ENCODE results near the gene SLC7A14. TPM values are rescaled to one million over a fixed set of nuclear protein-coding genes. Genes with fewer than 3 reads are reported as not detected.

SLC7A14 gene
- total and polyA plus RNA-seq, 2 of the 13 experiments (the other 11 are each of a cell fraction or from before 2014, with no cell fraction given), result not detected

DNA sequence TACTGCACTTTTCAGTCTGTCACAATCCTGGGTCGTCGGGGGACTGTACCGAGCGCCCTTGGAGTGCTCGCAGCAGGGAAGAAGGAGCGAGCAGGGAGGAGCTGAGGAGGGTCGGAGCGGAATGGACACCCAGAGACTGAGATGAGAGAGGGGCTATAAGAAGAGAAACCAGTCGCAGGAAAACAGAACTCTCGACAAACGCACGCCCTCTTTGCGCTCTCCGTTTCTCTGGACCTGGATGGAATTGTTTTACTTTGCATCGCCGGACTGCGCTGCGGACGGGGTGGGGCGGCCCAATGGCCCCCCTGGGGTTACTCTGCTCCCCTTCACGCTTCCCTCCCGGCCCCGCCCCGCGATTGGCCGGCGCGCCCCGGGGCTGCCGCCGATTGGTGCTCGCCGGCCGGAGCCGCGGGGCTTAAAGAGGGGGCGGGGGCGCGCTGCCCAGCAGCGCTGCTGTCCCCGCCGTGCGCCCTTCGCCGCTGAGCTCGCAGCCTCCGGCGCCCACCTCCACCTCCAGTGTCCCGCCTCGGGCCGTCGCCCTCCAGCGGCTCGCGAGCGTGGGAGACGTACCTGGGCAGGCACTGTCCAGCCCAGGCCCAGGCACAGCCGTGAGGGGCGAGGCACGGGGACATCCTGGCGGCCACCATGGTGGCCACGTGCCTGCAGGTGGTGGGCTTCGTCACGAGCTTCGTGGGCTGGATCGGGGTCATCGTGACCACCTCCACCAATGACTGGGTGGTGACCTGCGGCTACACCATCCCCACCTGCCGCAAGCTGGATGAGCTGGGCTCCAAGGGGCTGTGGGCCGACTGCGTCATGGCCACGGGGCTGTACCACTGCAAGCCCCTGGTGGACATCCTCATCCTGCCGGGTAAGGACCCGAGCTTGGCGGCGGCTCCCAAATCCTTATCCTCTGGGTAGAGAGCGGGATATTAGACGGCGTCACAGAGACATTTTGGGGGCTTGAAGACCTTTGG, 167.2 kb downstream of the SLC7A14 start, which contains the start of gene CLDN11 (continued):
- TF ChIP-seq ZBTB42 (CRISPR knock-in tag; IDR thresholded peaks at IDR 0.05) (no peak), SP1 (IDR thresholded peaks at IDR 0.05) (no peak), SP1 (CRISPR knock-in tag; IDR thresholded peaks at IDR 0.05) (no peak), HOXA9 (CRISPR knock-in tag; IDR thresholded peaks at IDR 0.05; ENCODE audit: borderline replicate concordance) (no peak), RBFOX2 (IDR thresholded peaks at IDR 0.05; ENCODE audit: low read depth, low read length) (peak; percentile 60), NR1H2 (CRISPR knock-in tag; IDR thresholded peaks at IDR 0.05; ENCODE audit: borderline replicate concordance, low read depth) (no peak), ZNF143 (CRISPR knock-in tag; IDR thresholded peaks at IDR 0.05) (no peak), ZNF614 (CRISPR knock-in tag; IDR thresholded peaks at IDR 0.05; ENCODE audit: borderline replicate concordance) (no peak), MAF1 (CRISPR knock-in tag; IDR thresholded peaks at IDR 0.05; ENCODE audit: borderline replicate concordance) (no peak), ZC3H4 (CRISPR knock-in tag; IDR thresholded peaks at IDR 0.05; ENCODE audit: borderline replicate concordance) (no peak), ZNF530 (CRISPR knock-in tag; IDR thresholded peaks at IDR 0.05; ENCODE audit: low read depth) (no peak), SALL2 (CRISPR knock-in tag; IDR thresholded peaks at IDR 0.05) (no peak), HDAC6 (IDR thresholded peaks at IDR 0.05; ENCODE audit: low read depth, low read length) (no peak), XBP1 (CRISPR knock-in tag; IDR thresholded peaks at IDR 0.05) (no peak), ZNF792 (CRISPR knock-in tag; IDR thresholded peaks at IDR 0.05) (no peak), NCOA2 (CRISPR knock-in tag; IDR thresholded peaks at IDR 0.05) (no peak), ZNF883 (CRISPR knock-in tag; IDR thresholded peaks at IDR 0.05; ENCODE audit: not compliant biosample characterization) (no peak), PLRG1 (conservative IDR thresholded peaks at IDR 0.05) (no peak), RFX5 (IDR thresholded peaks at IDR 0.05; ENCODE audit: low read depth, low read length) (no peak), HOXA7 (CRISPR knock-in tag; IDR thresholded peaks at IDR 0.05) (no peak), CCDC6 (CRISPR knock-in tag; IDR thresholded peaks at IDR 0.05) (no peak), ZNF670 (CRISPR knock-in tag; IDR thresholded peaks at IDR 0.05; ENCODE audit: borderline replicate concordance) (no peak)
- TF ChIP-seq, protein P1, sequence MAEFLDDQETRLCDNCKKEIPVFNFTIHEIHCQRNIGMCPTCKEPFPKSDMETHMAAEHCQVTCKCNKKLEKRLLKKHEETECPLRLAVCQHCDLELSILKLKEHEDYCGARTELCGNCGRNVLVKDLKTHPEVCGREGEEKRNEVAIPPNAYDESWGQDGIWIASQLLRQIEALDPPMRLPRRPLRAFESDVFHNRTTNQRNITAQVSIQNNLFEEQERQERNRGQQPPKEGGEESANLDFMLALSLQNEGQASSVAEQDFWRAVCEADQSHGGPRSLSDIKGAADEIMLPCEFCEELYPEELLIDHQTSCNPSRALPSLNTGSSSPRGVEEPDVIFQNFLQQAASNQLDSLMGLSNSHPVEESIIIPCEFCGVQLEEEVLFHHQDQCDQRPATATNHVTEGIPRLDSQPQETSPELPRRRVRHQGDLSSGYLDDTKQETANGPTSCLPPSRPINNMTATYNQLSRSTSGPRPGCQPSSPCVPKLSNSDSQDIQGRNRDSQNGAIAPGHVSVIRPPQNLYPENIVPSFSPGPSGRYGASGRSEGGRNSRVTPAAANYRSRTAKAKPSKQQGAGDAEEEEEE (CRISPR knock-in tag; IDR thresholded peaks at IDR 0.05; ENCODE audit: borderline replicate concordance), result no peak
- TF ChIP-seq, protein P2, sequence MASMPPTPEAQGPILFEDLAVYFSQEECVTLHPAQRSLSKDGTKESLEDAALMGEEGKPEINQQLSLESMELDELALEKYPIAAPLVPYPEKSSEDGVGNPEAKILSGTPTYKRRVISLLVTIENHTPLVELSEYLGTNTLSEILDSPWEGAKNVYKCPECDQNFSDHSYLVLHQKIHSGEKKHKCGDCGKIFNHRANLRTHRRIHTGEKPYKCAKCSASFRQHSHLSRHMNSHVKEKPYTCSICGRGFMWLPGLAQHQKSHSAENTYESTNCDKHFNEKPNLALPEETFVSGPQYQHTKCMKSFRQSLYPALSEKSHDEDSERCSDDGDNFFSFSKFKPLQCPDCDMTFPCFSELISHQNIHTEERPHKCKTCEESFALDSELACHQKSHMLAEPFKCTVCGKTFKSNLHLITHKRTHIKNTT (CRISPR knock-in tag; IDR thresholded peaks at IDR 0.05), result no peak
- TF ChIP-seq, protein P3, sequence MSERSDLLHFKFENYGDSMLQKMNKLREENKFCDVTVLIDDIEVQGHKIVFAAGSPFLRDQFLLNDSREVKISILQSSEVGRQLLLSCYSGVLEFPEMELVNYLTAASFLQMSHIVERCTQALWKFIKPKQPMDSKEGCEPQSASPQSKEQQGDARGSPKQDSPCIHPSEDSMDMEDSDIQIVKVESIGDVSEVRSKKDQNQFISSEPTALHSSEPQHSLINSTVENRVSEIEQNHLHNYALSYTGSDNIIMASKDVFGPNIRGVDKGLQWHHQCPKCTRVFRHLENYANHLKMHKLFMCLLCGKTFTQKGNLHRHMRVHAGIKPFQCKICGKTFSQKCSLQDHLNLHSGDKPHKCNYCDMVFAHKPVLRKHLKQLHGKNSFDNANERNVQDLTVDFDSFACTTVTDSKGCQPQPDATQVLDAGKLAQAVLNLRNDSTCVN (CRISPR knock-in tag; IDR thresholded peaks at IDR 0.05; ENCODE audit: borderline replicate concordance), result no peak
- TF ChIP-seq, protein P4, sequence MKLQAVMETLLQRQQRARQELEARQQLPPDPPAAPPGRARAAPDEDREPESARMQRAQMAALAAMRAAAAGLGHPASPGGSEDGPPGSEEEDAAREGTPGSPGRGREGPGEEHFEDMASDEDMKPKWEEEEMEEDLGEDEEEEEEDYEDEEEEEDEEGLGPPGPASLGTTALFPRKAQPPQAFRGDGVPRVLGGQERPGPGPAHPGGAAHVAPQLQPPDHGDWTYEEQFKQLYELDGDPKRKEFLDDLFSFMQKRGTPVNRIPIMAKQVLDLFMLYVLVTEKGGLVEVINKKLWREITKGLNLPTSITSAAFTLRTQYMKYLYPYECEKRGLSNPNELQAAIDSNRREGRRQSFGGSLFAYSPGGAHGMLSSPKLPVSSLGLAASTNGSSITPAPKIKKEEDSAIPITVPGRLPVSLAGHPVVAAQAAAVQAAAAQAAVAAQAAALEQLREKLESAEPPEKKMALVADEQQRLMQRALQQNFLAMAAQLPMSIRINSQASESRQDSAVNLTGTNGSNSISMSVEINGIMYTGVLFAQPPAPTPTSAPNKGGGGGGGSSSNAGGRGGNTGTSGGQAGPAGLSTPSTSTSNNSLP (IDR thresholded peaks at IDR 0.05; ENCODE audit: low read depth, low read length), result no peak
